GM19455 (cell line): ENCODE results near the gene CNNM1.

Experiments used
- ATAC-seq: cut with Tn5 transposase; IDR thresholded peaks from one replicate; pipeline ENCODE4 v1.9.1; 2021; ENCODE audit not compliant: unreplicated experiment

Gene CNNM1

DNA sequence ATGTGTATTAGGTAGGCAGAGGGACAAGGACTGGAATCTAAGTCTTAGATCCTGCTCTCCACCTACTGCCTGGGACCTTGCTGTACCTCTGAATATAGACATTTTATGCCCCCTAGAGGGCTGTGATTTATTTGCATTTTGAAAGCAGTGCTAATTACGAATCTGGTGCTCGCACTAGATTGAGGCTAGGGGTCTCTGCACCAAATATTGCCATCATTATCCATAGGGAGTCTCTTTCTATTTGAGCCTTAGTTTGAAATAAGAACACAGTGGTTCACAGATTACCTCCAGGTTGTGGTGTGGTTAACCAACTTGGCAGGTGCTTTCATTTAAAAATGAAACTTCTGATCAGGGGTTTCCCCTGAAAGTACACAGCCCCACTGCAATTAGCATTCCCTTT, 41.8 kb downstream of the CNNM1 start:
- peak; percentile 85 for ATAC-seq

- ATAC-seq, result no peak
These were observed 43.6 kb downstream of the CNNM1 start for GRCh38 chr10:99372546-99373271.

DNA sequence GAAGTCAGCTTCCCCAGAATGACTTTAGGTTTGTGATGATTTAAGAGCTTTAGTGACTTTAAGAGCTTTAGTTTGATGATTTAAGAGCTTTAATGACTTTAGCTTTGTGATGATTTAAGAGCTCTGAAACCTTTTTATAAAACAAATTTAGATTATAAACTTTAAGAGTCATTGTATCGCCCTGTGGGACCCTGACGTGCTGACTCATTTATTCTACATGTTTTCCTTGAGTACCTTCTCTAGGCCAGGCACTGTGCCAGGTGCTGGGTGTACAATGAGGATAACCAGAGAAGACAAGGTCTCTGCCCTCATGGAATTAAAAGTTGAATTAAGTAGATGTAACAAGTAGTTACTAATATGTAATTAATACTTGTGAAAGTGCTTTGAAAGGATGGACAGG, 45.4 kb downstream of the CNNM1 start:
- ATAC-seq, result no peak

DNA sequence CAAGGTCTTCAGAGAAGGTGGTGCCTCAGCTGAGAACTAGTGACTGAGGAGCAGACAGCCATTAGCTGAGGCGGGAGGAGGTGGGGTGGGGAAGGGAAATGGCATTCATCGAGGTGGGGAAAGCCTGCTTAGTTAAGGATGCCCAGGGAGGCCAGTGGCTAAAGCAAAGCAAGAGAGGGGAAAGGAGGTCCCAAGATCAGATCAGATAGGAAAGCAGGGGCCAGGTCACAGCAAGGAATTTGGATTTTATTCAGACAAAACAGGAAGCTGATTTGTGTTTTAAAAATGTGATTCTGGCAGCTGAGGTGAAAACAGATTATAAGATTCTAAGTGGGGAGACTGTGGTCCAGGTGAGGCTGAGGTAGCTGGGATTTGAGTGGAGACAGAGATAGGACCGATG, 45.8 kb downstream of the CNNM1 start:
- ATAC-seq, result no peak

DNA sequence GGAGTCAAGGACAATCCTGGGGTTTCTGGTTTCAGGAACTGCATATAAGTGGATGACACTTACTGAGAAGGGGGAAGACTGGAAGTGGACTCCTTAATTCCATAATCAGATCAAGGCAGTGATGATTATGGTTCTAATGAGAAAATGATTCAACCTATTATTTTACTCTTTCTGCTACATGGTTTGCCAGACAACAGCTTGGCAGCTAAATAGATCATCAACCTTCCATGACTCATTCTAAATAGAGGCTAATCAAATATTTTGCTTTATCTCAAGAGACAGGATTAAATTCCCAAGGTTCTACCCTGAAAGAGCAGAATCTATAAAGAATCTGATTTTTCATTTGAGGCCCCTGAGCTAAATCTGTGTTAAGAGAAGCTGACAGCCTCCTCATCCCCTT, 46.3 kb downstream of the CNNM1 start:
- ATAC-seq, result no peak

DNA sequence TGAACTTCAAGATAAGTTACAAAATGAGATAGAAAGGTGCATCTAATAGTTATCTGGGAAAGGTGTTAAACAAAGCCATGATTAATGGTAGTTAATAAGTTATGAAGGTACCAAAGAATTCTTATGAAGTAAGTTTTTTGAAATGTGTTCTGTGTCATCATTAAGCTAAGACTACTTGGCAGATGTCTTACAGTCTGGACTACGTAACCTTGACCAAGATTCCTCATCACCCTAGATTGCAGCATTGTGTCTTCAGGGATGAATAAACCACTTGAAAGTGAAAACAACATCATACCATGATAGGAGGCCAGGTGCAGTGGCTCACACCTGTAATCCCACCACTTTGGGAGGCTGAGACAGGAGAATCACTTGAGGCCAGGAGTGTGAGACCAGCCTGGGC, 53.0 kb downstream of the CNNM1 start:
- no peak for ATAC-seq

GRCh38 chr10:99387071-99387470, 57.9 kb downstream of the CNNM1 start:
- ATAC-seq, result no peak

- no peak for ATAC-seq
These were observed 58.4 kb downstream of the CNNM1 start for GRCh38 chr10:99387541-99387940.

- ATAC-seq, result no peak
These were observed 60.7 kb downstream of the CNNM1 start for GRCh38 chr10:99389729-99390480.

- ATAC-seq, result no peak
These were observed 62.2 kb downstream of the CNNM1 start for GRCh38 chr10:99391346-99391745.

DNA sequence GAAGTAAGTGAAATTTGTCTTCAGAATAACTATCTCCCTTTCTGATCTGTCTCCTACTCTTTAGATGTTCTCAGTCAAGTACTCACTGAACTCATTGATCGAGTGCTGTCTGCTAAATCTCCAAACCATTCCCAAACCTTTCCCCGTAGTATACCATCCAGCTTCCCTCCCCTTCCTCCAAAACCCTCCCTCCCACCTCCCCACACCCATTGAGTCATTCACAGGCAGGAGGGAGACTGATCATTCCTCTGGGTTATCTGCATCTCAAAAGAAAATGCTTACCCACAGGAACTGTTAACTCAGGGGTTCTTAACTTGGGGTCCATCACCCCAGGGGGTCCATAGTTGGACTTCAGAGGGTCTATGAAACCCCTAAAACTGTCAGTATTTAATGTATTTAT, 63.9 kb downstream of the CNNM1 start:
- ATAC-seq, result no peak

DNA sequence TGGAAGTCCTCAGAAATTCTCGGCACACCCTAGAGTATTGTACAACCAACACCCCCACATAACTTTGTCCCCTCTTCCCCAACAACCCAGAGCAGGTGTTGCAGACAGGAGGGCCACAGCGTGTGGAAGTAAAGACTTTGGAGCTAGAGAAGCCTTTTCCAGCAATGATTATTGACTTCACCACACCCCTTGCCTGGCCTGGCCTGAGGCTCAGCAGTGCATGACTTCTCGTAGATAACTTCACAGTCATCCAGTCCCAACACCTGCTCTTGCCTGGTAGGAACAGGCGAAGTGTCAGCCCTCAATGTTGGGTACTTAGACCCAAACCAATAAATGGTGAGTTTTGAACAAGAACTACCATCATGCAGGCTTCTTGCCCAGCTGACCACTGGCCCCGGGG, 64.5 kb downstream of the CNNM1 start:
- no peak for ATAC-seq

DNA sequence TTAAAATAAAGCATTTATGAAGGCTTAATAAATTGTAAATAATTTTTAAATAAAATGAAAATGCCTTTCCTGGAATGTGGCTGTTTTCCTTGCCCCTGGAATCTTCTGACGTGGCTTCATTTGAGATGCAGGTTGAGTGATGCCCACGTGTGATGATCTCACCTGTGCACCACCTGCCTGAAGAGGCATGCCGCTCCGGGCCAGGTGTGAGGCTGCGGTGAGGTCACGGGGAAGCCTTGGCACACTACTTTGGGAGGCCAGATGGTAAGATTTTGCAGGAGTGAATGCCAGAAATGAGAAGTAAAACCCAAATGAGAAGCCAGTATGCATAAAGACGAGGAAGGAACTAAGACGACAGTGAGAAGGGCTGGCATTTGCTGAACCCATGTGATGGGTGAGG, 65.1 kb downstream of the CNNM1 start:
- ATAC-seq, result no peak

- no peak for ATAC-seq
These were observed 65.7 kb downstream of the CNNM1 start for GRCh38 chr10:99394761-99395386.

DNA sequence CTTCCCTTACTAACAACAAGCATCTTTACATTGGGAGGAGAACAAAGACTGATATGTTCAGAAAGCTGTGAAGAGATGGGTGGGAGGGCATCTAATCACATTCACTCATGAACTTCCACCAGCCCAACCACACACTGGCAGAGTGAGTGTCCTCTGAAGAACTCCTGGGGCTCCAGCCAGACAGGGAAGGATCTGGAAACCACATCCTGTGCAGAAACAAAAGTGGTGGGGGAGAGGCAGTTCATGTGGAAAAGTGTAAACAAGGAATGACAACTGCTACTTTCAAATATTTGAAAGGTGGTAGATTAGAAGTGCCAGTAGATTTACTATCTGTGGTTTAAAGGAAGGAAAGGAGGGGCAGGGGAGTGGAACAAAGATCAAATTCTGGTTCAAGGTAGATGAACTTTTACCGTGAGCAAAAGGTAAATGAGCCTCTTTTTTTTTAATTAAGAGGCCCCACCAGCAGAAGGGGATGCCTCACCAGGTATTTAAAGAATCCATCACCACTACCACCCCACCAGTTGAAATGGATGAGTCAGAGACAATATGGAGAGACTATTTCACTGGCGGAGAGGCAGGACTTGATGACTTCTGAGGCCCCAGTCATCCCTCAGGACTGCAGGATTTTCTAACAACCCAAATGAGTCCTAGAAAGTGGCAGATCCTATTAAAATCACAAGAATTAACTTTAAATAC, 66.7 kb downstream of the CNNM1 start:
- ATAC-seq, result no peak

DNA sequence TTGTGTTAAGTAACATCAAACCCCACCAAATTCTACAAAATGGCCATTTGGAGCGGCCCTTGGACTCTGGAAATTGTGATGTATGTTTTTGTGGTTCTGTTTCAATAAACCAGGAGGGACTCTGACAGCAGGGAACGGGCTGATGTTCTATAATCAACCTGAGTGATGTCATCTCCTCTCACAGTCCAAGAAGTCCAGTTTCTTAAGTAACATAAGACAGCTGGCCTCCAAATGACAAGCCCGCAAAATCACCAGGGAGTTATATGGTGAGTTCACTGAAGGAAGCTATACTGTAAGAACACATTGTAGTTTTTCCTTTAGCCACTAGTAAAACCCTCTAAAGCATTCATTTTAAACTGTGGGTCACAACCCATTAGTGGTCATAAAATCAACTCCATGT, 67.3 kb downstream of the CNNM1 start:
- ATAC-seq, result no peak

DNA sequence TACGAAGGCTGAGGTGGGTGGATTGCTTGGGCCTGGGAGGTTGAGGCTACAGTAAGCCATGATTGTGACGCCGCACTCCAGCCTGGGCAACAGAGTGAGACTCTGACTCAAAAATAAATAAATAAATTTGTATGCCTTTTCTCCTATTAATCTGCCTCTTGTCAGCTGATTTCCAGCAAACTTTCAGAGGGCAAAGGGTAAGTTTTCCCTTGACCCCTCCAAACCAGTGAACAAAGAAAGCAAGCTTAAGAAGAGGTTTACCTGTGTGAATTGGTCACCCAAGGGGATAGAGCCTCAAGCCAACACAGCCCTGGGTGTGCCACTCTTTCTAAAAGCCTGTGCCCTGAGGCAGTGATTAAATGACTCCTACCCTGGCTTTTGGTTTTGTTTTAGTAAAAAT, 70.5 kb downstream of the CNNM1 start:
- ATAC-seq, result no peak

GRCh38 chr10:99403674-99404073, 74.5 kb downstream of the CNNM1 start:
- ATAC-seq, result no peak

DNA sequence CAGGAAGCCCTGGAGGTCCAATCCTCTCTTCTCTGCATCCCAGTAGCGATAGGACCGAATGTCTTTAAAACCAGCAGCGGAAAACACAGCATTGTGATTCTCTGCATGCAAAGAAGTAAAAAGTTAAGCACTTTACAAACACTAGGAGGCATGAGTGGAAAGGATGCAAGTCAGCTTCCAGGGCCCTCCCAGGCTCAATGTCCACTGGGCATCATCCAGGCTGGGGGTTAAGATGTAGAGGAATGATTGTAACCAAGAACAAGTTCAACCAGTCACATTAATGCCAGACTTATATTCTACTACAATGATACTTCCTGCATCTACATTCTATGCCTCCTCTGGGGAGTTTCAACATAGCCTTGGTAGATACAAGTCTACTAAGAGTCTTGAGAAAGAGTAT, 77.0 kb downstream of the CNNM1 start:
- no peak for ATAC-seq

GRCh38 chr10:99410146-99410545, 81.0 kb downstream of the CNNM1 start:
- ATAC-seq, result no peak

DNA sequence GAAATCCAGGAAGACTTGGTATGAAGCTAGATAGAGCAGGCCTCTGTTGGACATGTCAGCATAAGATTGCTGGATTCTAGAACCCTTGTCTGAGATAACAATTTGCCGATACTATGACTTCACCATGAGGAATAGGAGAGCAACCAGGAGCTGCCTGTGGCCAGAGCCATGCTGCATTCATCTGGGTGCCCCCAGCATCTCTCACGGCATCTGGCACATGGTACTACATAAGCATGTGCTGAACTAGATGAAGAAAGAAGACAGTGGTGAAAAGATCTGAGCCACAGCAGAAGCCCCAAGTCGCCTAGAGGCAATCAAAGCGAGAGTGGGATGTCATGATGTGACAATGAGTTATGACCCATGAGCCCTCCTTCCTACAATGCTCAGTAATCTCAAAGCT, 81.7 kb downstream of the CNNM1 start:
- ATAC-seq, result no peak

DNA sequence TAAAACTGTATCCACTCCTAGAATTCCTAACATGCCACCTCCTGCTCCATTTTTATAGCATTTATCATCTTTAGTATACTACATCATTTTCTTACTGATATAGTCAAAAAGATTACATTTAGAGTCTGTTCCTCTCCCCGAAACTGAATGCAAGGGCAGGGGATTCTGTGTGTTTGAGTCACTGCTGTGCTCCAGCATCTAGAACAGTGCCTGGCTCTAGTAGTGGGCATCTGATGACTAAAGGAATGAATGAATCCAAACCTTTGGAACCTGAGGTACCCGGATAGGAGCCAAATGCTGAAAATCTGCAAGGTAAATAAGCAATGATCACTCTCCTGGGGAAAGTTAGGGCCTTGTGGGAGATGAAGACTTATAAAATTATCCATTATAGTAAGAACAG, 82.4 kb downstream of the CNNM1 start:
- no peak for ATAC-seq
